Fibroblast of mammary gland (primary cell): ENCODE data around the gene NGLY1.

Experiments
- DNase-seq: peaks from one replicate; pipeline ENCODE4 v3.0.0-alpha.2; 2010; ENCODE audit warnings: low read depth
- H3K4me3 ChIP-seq: 2 replicates; pipeline ENCODE4 v1.5.1; 2011; ENCODE audit warnings: low read depth, mild to moderate bottlenecking, low read length, moderate library complexity; ENCODE audit not compliant: control insufficient read depth
- TF ChIP-seq, protein P1 (sequence below): conservative IDR thresholded peaks from 2 replicates; pipeline ENCODE4 v1.5.1; 2011; ENCODE audit warnings: low read depth, low read length, inconsistent platforms; ENCODE audit not compliant: control insufficient read depth, insufficient read depth

Gene NGLY1

DNA sequence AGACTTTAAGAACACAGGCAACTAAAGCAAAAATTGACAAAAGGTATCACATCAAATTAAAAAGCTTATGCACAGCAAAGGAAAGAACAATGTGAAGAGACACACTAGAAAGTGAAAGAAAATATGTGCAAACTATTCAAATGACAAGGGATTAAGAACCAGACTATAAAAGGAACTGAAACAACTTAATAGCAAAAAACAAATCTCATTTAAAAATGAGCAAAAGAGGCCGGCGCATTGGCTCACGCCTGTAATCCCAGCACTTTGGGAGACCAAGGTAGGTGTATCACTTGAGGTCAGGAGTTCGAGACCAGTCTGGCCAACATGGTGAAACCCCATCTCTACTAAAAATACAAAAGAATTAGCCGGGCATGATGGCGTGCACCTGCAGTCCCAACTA lies 14.4 kb downstream of the NGLY1 start:
- TF ChIP-seq, protein P1, sequence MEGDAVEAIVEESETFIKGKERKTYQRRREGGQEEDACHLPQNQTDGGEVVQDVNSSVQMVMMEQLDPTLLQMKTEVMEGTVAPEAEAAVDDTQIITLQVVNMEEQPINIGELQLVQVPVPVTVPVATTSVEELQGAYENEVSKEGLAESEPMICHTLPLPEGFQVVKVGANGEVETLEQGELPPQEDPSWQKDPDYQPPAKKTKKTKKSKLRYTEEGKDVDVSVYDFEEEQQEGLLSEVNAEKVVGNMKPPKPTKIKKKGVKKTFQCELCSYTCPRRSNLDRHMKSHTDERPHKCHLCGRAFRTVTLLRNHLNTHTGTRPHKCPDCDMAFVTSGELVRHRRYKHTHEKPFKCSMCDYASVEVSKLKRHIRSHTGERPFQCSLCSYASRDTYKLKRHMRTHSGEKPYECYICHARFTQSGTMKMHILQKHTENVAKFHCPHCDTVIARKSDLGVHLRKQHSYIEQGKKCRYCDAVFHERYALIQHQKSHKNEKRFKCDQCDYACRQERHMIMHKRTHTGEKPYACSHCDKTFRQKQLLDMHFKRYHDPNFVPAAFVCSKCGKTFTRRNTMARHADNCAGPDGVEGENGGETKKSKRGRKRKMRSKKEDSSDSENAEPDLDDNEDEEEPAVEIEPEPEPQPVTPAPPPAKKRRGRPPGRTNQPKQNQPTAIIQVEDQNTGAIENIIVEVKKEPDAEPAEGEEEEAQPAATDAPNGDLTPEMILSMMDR, result no peak
- DNase-seq, result no peak
- no peak overlapping the region for H3K4me3 ChIP-seq

GRCh38 chr3:25751725-25752124 lies 31.5 kb downstream of the NGLY1 start:
- TF ChIP-seq, protein P1, result no peak
- DNase-seq, result no peak
- H3K4me3 ChIP-seq, result no peak overlapping the region

- H3K4me3 ChIP-seq, result no peak overlapping the region
- no peak for DNase-seq
- TF ChIP-seq, protein P1, result no peak
Observed at GRCh38 chr3:25751048-25751447, 32.2 kb downstream of the NGLY1 start.

DNA sequence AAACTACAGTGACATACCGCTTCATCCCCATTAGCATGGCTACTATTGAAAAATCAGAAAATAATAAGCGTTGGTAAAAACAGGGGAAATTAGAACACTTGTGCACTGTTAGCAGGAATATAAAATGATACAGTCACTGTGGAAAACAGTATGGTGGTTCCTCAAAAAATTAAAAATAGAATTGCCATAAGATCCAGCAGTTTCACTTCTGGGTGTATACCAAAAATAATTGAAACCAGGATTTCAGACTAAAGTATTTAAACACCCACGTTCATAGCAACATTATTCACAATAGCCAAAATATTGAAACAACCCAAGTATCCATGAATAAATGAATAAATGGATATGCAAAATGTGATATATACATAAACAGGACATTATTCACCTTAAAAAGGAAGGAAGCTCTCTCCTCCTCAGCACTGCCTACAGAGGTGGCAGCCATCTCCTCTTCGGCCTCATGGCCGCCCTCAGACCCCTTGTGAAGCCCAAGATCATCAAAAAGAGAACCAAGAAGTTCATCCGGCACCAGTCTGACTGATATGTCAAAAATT lies 34.1 kb downstream of the NGLY1 start:
- no peak for DNase-seq
- TF ChIP-seq, protein P1, result no peak
- H3K4me3 ChIP-seq, result no peak overlapping the region

DNA sequence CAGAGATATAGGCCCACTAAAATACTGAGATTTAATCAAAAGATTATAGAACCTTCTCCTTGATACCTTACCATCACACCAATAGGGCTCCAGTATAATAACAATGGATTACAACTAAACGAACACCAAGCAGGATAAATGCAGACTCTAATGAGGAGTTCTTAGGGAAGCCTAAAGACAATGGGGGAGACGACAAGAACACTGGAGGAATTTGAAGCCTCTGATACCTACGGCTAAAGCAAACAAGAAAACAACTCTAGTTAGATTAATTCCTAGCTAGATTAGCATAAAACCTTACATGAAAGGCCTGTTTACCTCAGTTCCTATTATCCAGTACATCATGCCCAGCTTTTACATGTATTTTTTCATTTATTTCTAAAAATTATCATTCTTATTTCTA lies 35.1 kb downstream of the NGLY1 start:
- no peak for DNase-seq
- H3K4me3 ChIP-seq, result no peak overlapping the region
- TF ChIP-seq, protein P1, result no peak

GRCh38 chr3:25747033-25747432 lies 36.2 kb downstream of the NGLY1 start:
- TF ChIP-seq, protein P1, result no peak
- no peak for DNase-seq

DNA sequence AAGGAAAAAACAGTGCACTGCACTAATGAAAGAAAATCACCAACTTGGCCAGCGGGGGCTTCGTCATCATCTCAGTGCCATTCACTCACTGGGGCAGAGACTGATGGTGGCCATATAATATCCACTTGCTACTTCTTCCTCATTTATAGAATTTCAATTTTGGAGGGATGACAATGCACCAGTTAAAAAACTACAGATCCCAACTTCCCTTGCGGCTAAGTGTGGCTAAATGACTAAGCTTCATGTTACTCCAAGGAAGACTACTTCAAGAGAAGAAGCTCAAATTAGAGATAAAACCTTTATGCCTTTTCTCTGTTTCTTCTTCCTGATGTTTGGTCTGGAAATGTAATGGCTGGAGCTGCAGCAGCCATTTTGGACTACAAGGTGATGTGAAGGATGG lies 38.8 kb downstream of the NGLY1 start:
- TF ChIP-seq, protein P1, result no peak
- H3K4me3 ChIP-seq, result no peak overlapping the region
- no peak for DNase-seq

More at GRCh38 chr3:25747033-25747432, 36.2 kb downstream of the NGLY1 start:
- no peak overlapping the region for H3K4me3 ChIP-seq
